ENCODE results near the gene RAD51B.

- TF ChIP-seq POLR2AphosphoS5 (IDR thresholded peaks at IDR 0.05; ENCODE audit: low read depth, low read length) (no peak), CTCF (IDR thresholded peaks at IDR 0.05) (no peak)
These were observed 73.0 kb downstream of the RAD51B start for GRCh38 chr14:67892466-67893100.
